Type B pancreatic cell (in vitro differentiated cells): Measurements from ENCODE around the gene DHRS4. TPM values are rescaled to one million over a fixed set of nuclear protein-coding genes. Genes with fewer than 3 reads are reported as not detected.

Experiments used
- DNase-seq: peaks from one replicate; pipeline ENCODE4 v3.0.0; 2021; ENCODE audit warnings: mixed read lengths; ENCODE audit not compliant: unreplicated experiment; ENCODE audit errors: extremely low spot score
- H3K27ac Mint-ChIP-seq: 2 replicates; pipeline ENCODE4 v1.8.0; 2021; ENCODE audit warnings: mild to moderate bottlenecking, mixed read lengths
- H3K27me3 Mint-ChIP-seq: 2 replicates; pipeline ENCODE4 v1.8.0; 2021; ENCODE audit warnings: mixed read lengths
- H3K36me3 Mint-ChIP-seq: 2 replicates; pipeline ENCODE4 v1.8.0; 2021; ENCODE audit warnings: mixed read lengths
- H3K4me1 Mint-ChIP-seq: one replicate; pipeline ENCODE4 v1.8.0; 2021; ENCODE audit warnings: mixed read lengths; ENCODE audit not compliant: unreplicated experiment
- H3K4me3 Mint-ChIP-seq: 2 replicates; pipeline ENCODE4 v1.8.0; 2021; ENCODE audit warnings: mild to moderate bottlenecking, mixed read lengths
- H3K9me3 Mint-ChIP-seq: 2 replicates; pipeline ENCODE4 v1.8.0; 2021; ENCODE audit warnings: mixed read lengths
- CTCF ChIP-seq: fragments of 200-600 bp; sonication (generic); conservative IDR thresholded peaks from 2 replicates; pipeline ENCODE4 v1.5.0; 2021; ENCODE audit warnings: antibody characterized with exemption, mild to moderate bottlenecking
- total RNA-seq: library from RNA; stranded (reverse); gene quantifications from 2 replicates; pipeline ENCODE4 v1.2.1, GENCODE V29; 2021; ENCODE audit warnings: low replicate concordance

DHRS4 gene
- total RNA-seq, 1 donor from 2014 or later, result 18.8 TPM

GRCh38 chr14:23930742-23931141 lies 22.8 kb upstream of the DHRS4 start:
- Mint-ChIP-seq H3K27ac (no peak overlapping the region), H3K4me1 (peaks cover 5% of the 10 kb centered on the region), H3K36me3 (no peaks in the 10 kb centered on the region), H3K9me3 (no peaks in the 10 kb centered on the region), H3K27me3 (peaks cover 7% of the 10 kb centered on the region), H3K4me3 (no peak overlapping the region)
- DNase-seq, result no peak
- TF ChIP-seq CTCF, result no peak

- peaks cover 5% of the 10 kb centered on the region for H3K27me3 Mint-ChIP-seq
- no peaks in the 10 kb centered on the region for H3K9me3 Mint-ChIP-seq
- DNase-seq, result no peak
- H3K36me3 Mint-ChIP-seq, result no peaks in the 10 kb centered on the region
- H3K27ac Mint-ChIP-seq, result no peak overlapping the region
- TF ChIP-seq CTCF, result no peak
- H3K4me1 Mint-ChIP-seq, result peaks cover 5% of the 10 kb centered on the region
- no peak overlapping the region for H3K4me3 Mint-ChIP-seq
These were observed 21.8 kb upstream of the DHRS4 start for GRCh38 chr14:23931721-23932289.

GRCh38 chr14:23932639-23933038 lies 20.9 kb upstream of the DHRS4 start:
- no peak for TF ChIP-seq CTCF
- H3K4me3 Mint-ChIP-seq, result no peak overlapping the region
- H3K4me1 Mint-ChIP-seq, result peaks cover 5% of the 10 kb centered on the region
- no peak for DNase-seq
- peaks cover 2% of the 10 kb centered on the region for H3K27me3 Mint-ChIP-seq
- no peaks in the 10 kb centered on the region for H3K9me3 Mint-ChIP-seq
- no peak overlapping the region for H3K27ac Mint-ChIP-seq
- no peaks in the 10 kb centered on the region for H3K36me3 Mint-ChIP-seq

GRCh38 chr14:23933108-23933741 lies 20.3 kb upstream of the DHRS4 start:
- TF ChIP-seq CTCF, result no peak
- Mint-ChIP-seq H3K27me3 (peaks cover 2% of the 10 kb centered on the region), H3K27ac (no peak overlapping the region), H3K9me3 (no peaks in the 10 kb centered on the region), H3K36me3 (no peaks in the 10 kb centered on the region), H3K4me3 (no peak overlapping the region), H3K4me1 (peaks cover 5% of the 10 kb centered on the region)
- DNase-seq, result no peak

GRCh38 chr14:23933742-23934128 lies 19.8 kb upstream of the DHRS4 start:
- Mint-ChIP-seq H3K36me3 (no peaks in the 10 kb centered on the region), H3K4me1 (peaks cover 5% of the 10 kb centered on the region), H3K9me3 (no peaks in the 10 kb centered on the region), H3K27me3 (peaks cover 2% of the 10 kb centered on the region), H3K27ac (no peak overlapping the region), H3K4me3 (no peak overlapping the region)
- TF ChIP-seq CTCF, result no peak
- DNase-seq, result no peak
